NCI-H1694 treated with DMSO at 0.1 percent for 48 hours (cell line): ENCODE results near the gene TSPAN18.

Source experiments
- DNase-seq: peaks from one replicate; lab custom pipeline; 2025; lab: John Stamatoyannopoulos, UW

Gene TSPAN18

GRCh38 chr11:44726283-44727113, at the start of gene TSPAN18:
Gene TSPAN18, plus strand, starts transcription at chr11:44726962. Its CDS starts 179,455 bp downstream, at chr11:44906417.
- DNase-seq = no peak

- DNase-seq = no peak
Measured at GRCh38 chr11:44680982-44681597, 45.7 kb upstream of the TSPAN18 start.

GRCh38 chr11:44681698-44682097, 45.1 kb upstream of the TSPAN18 start:
- no peak for DNase-seq

- no peak for DNase-seq
Measured at GRCh38 chr11:44684859-44685281, 41.9 kb upstream of the TSPAN18 start.

- no peak for DNase-seq
Measured at GRCh38 chr11:44687388-44687787, 39.4 kb upstream of the TSPAN18 start.

- DNase-seq = no peak
Measured at GRCh38 chr11:44689265-44689664, 37.5 kb upstream of the TSPAN18 start.

- no peak for DNase-seq
Measured at GRCh38 chr11:44690651-44691050, 36.1 kb upstream of the TSPAN18 start.

GRCh38 chr11:44692460-44692859, 34.3 kb upstream of the TSPAN18 start:
- DNase-seq = no peak

GRCh38 chr11:44693654-44694119, 33.1 kb upstream of the TSPAN18 start:
- DNase-seq = no peak

GRCh38 chr11:44694443-44694842, 32.3 kb upstream of the TSPAN18 start:
- no peak for DNase-seq

GRCh38 chr11:44695169-44695833, 31.5 kb upstream of the TSPAN18 start:
- no peak for DNase-seq

GRCh38 chr11:44698252-44698912, 28.4 kb upstream of the TSPAN18 start:
- DNase-seq = no peak

- no peak for DNase-seq
Measured at GRCh38 chr11:44699497-44700408, 27.0 kb upstream of the TSPAN18 start.

GRCh38 chr11:44701276-44701675, 25.5 kb upstream of the TSPAN18 start:
- no peak for DNase-seq

- no peak for DNase-seq
Measured at GRCh38 chr11:44702889-44703288, 23.9 kb upstream of the TSPAN18 start.

GRCh38 chr11:44707094-44707493, 19.7 kb upstream of the TSPAN18 start:
- no peak for DNase-seq

GRCh38 chr11:44708009-44708408, 18.8 kb upstream of the TSPAN18 start:
- no peak for DNase-seq

GRCh38 chr11:44708523-44709280, 18.1 kb upstream of the TSPAN18 start:
- no peak for DNase-seq

- DNase-seq = no peak
Measured at GRCh38 chr11:44709281-44709562, 17.5 kb upstream of the TSPAN18 start.

GRCh38 chr11:44709966-44710365, 16.8 kb upstream of the TSPAN18 start:
- DNase-seq = no peak
